Lower leg skin (tissue), 3 donors: ENCODE data around the gene HACD2.

Source experiments
- POLR2A ChIP-seq, 2 donors: fragments of 450-650 bp; IDR thresholded peaks; one replicate each; pipeline ENCODE4 v1.6.1; 2016 to 2017; ENCODE audit warnings: antibody characterized with exemption in 2 of 2, mild to moderate bottlenecking in 1 of 2, moderate library complexity in 1 of 2
- TF ChIP-seq, protein P1 (sequence below), 3 donors: fragments of 450-650 bp; IDR thresholded peaks; one replicate each; pipeline ENCODE4 v1.5.1; 2016; ENCODE audit warnings: antibody characterized with exemption in 3 of 3, mild to moderate bottlenecking in 3 of 3, moderate library complexity in 2 of 3

DNA sequence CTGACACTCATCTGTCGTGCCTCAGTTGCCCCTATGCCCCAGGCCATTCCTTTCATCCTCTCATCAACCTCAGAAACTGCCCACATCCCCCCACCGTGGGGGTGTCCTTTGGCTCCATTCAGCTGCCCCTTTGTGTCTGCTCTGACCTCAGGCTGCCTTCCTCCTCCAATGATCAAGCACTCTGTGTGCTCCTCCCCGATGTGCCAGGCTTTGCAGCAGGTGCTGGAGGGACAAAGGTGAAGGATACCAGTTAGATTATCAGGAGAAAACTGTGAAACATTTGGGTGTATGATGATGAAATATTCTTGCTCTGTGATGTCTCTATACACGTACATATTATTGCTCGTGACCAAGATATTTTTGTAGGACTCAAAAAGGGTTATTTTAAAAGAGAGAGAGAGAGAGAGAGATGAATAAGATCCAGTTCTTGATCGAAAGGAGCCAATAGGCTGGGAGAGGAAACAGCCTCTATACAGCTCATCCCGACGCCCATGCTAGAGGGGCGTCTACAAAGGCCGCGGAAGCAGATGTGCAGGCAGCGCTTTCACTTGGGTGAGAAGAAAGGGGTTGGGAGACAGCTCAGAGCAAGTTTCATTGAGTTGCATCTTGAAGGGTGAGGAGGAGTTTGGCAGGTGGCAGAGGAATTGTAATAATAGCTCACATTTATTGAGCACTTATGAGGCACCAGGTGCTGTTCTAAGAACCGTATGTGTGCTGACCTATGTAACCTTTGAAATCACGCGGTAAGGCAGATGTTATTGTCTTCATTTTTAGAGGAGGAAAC lies 107.7 kb downstream of the HACD2 start:
- TF ChIP-seq, protein P1, sequence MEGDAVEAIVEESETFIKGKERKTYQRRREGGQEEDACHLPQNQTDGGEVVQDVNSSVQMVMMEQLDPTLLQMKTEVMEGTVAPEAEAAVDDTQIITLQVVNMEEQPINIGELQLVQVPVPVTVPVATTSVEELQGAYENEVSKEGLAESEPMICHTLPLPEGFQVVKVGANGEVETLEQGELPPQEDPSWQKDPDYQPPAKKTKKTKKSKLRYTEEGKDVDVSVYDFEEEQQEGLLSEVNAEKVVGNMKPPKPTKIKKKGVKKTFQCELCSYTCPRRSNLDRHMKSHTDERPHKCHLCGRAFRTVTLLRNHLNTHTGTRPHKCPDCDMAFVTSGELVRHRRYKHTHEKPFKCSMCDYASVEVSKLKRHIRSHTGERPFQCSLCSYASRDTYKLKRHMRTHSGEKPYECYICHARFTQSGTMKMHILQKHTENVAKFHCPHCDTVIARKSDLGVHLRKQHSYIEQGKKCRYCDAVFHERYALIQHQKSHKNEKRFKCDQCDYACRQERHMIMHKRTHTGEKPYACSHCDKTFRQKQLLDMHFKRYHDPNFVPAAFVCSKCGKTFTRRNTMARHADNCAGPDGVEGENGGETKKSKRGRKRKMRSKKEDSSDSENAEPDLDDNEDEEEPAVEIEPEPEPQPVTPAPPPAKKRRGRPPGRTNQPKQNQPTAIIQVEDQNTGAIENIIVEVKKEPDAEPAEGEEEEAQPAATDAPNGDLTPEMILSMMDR (IDR thresholded peaks at IDR 0.05): no peak
- no peak for TF ChIP-seq POLR2A (IDR thresholded peaks at IDR 0.05)
